Erythroblast (primary cell): ENCODE measurements around the gene THRB.

Experiments
- GATA1 ChIP-seq: IDR thresholded peaks from 2 replicates; pipeline ENCODE4 v1.6.1; 2011; ENCODE audit warnings: low read depth, mild to moderate bottlenecking, control low read depth, low read length, moderate library complexity
- POLR2A ChIP-seq: IDR thresholded peaks from 2 replicates; pipeline ENCODE4 v1.6.1; 2011; ENCODE audit warnings: mild to moderate bottlenecking, low read length

DNA sequence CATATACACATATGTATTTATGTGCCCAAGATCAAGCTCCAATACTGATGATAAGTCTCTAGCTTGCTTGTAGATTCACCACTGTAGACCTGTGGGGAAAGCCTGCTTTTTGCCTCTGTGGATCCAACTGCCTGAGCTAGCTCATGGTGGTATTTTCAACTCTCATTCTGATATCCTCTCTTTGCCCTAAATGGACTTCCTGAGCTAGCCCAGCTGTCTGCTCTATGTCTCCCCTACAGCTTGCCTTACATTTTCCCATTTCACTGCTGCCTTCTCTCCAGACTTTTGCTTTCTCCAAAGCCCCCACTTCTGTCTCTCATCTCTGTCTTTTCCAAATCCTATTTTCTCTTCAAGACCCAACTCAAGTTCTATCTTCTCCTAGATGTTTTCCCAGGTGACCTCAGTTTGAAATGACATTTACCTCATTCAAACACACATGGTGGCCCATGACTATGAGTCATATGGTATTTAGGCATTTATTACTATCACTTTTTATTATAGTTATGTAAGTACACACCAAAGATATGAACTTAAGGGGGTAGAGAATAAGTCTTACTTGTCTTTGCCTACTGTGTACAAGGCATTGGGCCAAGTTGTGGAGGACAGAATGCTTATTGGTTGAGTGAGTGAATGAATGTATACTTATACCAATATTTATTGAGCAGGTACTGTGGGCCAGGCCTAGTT lies 357.9 kb downstream of the THRB start:
- TF ChIP-seq POLR2A = no peak
- no peak for TF ChIP-seq GATA1
